Activated CD4-positive, CD25-positive, alpha-beta regulatory T cell treated with anti-CD3 and anti-CD28 coated beads, Interleukin-2, amount 50 U/mL, for 72 hours (primary cell): Measurements from ENCODE around the gene EPS8L2.
"Not testable (repeated sequence)": the region's sequence is repeated elsewhere in the genome, so short reads cannot be mapped to it uniquely, and the experiment has no call there.

Experiments used
- DNase-seq: peaks from one replicate; pipeline ENCODE4 v3.0.0; 2021

Gene EPS8L2

DNA sequence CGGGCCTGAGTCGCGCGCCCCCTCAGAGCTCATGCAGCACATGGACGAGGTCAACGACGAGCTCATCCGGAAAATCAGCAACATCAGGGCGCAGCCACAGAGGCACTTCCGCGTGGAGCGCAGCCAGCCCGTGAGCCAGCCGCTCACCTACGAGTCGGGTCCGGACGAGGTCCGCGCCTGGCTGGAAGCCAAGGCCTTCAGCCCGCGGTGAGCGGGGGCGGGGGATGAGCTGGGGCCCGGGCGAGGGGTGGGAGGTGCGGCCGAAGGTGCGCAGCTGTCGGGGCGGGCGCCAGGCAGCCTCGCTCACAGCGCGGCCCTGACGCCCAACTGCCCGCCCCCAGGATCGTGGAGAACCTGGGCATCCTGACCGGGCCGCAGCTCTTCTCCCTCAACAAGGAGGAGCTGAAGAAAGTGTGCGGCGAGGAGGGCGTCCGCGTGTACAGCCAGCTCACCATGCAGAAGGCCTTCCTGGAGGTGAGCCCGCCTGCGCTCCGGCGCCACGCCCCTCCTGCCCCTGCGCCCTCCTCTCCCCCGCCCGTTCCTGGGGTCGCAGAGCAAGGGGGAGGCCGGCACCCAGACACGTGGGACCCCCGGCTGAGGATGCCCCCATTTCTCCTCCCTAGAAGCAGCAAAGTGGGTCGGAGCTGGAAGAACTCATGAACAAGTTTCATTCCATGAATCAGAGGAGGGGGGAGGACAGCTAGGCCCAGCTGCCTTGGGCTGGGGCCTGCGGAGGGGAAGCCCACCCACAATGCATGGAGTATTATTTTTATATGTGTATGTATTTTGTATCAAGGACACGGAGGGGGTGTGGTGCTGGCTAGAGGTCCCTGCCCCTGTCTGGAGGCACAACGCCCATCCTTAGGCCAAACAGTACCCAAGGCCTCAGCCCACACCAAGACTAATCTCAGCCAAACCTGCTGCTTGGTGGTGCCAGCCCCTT lies 20.5 kb downstream of the EPS8L2 start:
- peak; percentile 64 for DNase-seq

DNA sequence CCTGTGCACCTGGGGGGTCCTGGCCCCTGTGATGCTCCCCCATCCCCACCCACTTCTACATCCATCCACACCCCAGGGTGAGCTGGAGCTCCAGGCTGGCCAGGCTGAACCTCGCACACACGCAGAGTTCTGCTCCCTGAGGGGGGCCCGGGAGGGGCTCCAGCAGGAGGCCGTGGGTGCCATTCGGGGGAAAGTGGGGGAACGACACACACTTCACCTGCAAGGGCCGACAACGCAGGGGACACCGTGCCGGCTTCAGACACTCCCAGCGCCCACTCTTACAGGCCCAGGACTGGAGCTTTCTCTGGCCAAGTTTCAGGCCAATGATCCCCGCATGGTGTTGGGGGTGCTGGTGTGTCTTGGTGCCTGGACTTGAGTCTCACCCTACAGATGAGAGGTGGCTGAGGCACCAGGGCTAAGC lies 21.3 kb downstream of the EPS8L2 start:
- no peak for DNase-seq

DNA sequence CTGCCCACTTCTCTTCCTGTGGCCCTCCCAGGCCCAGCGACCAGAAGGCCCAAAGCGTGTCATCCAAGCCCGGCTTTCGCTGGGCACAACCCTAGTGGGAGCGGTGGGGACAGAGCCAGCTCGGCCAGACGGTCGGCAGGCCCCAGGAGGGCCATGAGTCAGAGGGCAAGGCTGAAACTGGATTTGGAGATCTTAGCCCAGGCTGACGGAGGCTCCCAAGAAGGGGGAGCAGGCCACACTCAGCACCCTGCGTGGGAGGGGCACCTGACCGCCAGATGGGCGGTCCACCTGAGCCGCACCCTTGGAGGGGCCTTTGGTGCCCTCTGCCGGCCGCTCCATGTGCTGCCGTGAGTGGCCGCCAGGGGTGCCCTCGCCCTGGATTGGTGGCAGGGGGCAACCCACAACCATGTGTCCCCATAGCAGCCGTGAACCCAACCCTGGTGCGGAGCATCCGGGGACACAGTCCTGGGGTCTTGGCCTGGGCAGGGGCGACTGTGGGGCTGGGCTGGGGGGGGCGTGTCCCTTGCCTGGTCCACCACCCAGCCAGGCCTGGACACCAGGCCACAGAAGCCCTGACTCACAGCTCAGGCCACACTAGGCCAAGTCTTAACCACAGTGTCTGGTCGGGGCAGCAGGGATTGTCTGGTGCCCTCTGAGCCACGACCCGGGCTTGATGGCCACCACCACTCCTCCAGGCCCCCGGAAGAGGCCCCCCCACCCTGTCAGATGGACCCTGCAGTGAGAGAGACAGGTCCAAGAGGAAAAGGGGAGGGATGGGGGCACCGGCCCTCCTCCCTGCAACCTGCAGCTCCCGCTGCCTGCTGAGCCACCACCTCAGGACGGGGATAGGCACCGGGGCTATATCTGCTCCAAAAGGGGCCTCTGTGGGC lies 22.1 kb downstream of the EPS8L2 start:
- peak; percentile 86 for DNase-seq

DNA sequence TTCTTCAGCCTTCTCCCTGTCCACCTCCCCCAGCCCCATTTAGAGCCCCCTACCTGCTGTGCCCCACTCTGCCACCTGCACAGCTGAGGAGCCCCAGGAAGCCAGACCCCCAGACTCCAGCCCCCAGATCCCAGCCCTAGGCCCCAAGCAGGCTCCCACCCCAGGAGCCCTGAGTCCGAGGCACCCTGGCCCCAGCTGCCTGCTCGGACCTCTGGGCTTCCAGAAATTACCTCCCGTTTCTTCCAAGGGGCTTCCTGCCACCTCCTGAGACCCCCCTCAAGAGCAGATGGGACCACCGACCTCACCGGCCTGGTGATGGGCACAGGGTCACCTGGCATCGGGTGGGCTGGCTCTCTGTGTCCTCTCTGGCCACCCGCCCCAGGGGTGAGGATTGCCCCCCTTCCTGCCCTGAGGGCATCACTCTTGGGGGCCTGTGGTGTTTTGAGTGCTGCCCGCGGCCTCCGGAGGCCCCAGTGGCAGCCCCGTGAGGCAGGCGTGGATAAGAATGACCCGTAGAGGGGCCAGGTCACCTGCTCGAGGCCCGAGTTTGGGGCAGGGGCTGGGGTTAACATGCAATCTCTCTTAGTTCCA lies 23.0 kb downstream of the EPS8L2 start:
- DNase-seq = no peak

DNA sequence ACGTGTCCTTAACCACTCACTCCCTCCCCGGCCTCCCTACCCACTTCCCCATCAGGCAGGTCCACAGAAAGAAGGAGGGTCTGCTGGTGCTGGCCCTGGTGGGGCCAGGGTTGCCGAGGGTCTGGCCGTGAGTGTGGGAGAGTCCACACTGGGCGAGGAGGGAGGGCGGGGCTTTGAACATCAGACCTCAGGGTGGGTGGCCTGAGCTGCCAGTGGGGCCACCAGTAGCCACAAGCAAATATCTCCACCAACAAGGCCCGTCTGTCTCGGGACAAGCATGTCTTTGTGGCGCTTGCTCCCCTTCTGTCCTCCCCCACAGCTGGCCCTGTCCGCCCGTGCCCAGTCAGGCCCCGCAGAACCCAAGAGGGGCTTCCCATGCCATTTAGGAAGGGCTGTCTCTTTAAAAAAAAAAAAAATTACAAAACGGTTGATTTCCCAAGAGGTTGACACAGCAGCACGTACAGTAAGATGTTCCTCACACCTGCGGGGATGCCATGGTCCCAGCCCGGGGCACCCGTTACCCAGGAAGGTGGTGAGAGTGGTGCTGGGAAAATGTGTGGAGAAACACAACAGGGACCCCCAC lies 23.6 kb downstream of the EPS8L2 start:
- DNase-seq = no peak

DNA sequence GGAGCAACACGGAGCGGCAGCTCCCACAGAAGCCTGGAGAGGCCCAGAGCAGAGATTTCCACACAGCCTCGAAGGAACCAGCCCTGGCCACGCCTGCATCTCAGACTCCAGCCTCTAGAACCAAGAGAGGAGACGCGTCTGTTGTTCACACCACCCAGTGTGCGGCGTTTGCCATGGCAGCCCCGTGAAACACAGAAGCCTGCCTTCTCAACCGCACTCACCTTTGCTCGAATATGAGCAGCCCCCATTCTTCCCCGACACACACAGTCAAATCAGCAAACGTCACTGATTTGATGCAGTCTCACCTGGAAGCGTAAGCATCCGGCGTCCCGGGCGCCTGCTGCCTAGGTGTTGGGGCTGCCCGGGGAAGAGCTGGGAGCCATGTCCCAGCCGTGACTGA lies 27.0 kb downstream of the EPS8L2 start:
- no peak for DNase-seq

DNA sequence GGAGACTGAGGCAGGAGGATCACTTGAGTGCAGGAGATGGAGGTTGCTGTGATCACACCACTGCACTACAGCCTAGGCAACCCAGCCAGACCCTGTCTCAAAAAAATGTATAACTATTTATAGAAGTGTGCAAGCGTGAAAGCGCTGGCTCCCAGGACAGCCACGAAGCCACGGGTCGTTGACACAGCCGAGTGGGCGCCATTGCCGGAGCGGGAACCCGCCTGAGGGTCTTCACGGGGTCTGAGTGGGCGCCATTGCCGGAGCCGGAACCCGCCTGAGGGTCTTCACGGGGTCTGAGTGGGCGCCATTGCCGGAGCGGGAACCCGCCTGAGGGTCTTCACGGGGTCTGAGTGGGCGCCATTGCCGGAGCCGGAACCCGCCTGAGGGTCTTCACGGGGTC lies 28.5 kb downstream of the EPS8L2 start:
- not testable (repeated sequence) for DNase-seq

DNA sequence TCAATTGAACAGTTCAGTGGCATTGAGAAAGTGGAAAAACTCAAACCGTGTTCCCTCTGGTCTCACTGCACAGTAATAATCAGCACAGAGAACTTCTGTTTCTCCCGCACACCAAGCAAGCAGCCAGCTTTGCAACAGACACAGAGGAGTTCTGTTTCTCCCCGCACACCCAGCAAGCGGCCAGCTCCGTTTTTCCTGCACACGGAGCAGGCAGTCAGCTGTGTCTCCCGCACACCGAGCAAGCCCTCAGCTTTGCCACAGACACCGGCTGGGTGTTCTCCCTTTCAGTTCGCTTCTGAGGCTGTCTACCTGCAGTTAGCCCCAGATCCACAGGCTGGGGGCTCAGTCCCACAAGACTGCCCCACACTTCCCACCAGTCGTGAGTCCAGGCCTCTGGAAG lies 31.3 kb downstream of the EPS8L2 start:
- DNase-seq = no peak

DNA sequence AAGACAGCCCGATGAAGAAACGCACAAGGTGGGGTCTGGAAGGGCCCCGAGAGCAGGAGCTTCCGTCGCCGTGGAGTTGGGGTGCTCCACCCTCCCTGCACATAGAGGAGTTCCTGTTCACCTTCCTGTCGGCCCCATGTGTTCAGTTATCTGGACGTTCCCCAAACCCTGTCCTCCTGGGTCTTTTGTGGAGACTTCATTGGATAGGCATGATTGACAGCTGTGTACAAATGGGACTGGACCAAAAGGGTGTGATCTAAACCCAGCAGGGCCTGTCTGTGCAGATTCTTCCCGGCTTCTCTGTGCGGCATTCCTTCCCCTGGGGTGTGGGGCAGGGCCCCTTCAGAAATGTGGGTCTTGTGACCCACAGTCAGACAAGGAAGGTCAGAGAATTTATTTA lies 31.9 kb downstream of the EPS8L2 start:
- DNase-seq = not testable (repeated sequence)

DNA sequence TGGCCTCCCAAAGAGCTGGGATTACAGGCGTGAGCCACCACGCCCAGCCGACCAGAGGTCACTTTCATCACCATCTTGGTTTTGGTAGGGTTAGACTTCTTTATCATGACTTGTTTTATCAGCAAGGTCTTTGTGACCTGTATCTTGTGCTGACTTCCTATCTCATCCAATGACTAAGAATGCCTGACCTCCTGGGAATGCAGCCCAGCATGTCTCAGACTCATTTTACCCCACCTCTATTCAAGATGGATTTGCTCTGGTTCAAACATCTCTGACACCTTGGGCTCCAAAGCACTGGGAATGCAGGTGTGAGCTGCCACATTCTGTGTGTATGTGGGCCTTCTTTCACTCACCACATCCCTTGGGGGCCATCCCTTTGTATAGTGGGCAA lies 36.1 kb downstream of the EPS8L2 start:
- no peak for DNase-seq

DNA sequence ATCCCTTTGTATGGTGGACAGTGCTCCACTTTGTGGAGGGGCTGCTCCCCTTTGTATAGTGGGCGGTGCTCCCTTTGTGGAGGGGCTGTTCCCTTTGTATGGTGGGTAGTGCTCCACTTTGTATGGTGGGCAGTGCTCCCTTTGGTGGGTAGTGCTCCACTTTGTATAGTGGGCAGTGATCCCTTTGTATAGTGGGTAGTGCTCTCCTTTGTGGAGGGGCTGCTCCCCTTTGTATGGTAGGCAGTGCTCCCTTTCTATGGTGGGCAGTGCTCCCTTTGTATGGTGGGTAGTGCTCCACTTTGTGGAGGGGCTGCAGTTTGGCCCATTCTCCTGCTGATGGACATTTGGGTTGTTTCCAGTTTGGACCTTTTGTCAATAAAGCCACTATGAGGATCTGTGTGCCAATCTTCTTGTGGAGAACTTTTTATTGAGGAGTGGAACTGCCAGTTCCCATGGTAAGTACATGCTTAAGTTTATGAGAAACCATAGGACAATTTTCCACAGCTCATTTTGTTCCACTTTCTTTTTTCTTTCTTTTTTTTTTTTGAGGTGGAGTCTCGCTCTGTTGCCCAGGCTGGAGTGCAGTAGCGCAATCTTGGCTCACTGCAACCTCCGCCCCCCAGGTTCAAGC lies 36.7 kb downstream of the EPS8L2 start:
- DNase-seq = no peak

DNA sequence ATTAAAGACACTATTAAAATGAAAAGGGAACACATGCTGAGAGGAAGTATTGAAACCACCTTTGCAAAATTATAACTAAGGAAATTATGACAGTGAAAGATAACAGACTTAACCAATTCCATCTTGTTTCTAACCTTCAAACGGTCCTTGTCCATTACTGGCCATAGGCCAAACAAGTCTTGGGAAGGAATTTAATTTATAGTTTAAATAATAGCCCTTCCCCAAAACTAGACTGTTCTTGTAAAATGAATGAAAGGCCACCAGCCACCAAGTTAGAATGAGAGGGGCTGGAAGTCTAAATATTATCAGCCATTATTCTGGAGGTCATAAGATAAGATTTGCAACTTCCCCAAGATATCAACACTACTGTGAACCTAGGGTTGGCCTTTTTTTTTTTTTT lies 39.4 kb downstream of the EPS8L2 start:
- DNase-seq = no peak

DNA sequence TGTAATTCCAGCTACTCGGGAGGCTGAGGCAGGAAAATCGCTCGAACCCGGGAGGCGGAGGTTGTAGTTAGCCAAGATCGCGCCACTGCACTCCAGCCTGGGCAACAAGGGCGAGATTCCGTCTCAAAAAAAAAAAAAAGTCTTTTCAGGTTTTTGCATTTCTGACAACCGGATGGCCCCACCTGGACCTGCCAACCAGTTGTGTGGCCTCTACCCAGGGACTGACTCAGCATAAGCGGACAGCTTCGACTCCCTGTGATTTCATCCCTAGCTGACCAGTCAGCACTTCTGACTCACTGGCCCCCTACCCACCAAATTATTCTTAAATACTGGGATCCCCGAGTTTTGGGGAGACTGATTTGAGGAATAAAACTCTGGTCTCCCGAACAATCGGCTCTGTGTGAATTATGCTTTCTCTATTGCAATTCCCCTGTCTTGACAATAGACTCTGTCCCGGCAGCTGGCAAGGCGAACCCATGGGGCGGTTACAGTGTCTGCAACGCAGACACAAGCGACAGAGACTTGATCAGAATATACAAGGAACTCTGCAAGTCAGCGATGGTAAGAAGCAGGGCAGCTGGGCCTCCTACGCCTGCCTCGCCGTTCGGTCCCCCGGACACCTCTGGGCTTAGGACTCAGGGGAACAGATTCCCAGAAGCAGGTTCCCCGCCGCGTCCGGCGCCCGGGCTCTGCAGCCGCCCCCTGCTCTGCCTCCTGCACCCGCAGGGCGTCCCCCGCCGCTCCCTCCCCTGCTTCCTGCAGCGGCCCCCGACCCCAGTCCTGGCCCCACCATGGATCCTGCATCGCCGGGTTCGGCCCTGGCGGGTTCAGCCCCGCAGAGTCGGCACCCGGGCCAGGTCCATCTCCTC lies 40.5 kb downstream of the EPS8L2 start:
- no peak for DNase-seq

DNA sequence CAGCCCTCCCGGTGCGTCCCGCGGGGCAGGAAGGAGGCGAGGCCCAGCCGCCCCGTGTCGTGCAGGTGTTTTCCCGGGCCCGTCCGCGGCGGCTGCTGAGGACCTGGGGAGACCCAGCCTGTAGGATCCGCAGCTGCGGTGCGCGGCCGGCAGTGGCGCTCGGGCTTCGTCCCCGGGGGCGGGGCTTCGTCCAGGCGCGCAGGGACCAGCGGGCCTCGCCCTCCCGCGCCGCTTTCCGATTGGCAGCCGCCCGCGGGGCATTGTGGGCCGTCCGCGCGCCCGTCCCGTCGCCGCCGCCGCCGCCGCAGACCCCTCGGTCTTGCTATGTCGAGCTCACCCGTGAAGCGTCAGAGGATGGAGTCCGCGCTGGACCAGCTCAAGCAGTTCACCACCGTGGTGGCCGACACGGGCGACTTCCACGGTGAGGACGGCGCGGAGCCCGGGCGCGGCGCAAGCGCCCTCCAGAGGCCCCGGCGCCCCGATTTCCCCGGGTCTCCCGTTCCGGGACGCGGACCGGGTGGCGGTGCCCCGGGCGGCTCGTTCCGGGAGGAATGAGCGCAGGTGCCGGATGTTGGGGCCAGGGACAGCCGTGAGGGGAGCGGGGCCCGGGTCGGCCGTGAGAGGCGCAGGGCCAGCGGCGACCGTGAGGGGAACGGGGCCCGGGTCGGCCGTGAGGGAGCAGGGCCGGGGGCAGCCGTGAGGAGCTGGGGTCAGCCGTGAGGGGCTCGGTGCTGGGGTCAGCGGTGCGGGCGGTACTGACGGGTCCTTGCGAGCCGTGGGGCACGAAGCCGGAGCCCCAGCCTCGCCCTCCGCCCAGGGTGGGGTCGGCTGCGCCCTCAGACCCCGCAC lies 41.4 kb downstream of the EPS8L2 start, which contains the start of gene TALDO1:
Gene TALDO1, plus strand, starts transcription at position 307 of the 849 bp plus-strand sequence. Its CDS starts 18 bp downstream, at position 325.
- DNase-seq = peak; percentile 92

DNA sequence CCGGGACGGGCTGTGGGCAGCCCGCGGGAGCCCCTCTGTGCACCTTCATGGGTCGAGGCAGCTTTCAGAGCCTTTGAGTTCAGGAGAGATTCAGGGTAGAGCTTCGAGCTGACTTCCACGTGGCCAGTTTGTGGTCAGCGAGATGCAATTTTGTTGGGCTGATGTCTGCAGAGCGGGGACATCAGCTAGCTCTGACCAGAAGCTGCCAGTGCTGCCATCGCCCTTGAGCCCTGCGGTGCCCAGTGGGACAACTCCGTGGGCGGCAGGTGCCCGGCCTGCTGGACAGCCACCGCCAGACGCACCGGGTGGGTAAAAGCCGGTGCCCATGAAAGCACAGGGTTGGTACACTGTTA lies 42.0 kb downstream of the EPS8L2 start:
- no peak for DNase-seq

DNA sequence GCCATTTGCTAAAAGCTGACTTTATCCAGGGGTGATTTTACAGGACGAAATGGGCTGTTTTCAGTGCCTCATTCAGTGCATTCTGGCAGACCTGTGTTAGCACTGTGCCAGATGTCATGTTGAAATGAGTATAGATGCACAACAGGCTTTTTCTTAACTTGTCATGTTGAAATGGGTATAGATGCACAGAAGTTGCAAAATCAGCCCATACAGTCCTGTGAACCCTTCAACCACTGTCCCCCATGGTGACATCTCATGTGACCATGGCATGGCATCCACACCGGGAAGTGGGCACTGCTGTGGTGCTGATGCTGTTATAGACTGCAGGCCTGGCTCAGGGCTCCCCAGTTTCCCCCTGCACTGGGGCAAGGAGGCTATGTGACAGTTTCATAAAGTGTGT lies 43.7 kb downstream of the EPS8L2 start:
- no peak for DNase-seq

DNA sequence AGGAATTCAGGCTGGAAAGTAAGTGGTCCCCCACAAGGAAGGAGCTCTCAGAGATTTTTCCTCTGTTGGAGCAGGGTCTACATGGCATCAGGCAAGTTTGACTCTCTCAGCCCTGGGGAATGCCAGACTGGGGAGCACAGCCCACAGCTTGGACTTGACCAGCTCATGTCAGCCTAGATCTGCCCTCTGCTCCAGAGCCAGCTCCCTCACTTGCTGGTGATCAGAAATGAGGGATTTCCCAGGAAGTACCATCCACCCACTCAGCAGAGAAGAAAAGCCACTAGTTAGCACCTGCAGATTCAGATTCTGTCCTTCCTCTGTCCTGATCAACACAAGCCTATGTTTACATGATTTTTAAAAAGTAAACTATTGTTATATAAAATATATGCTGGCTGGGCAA lies 54.2 kb downstream of the EPS8L2 start:
- no peak for DNase-seq

DNA sequence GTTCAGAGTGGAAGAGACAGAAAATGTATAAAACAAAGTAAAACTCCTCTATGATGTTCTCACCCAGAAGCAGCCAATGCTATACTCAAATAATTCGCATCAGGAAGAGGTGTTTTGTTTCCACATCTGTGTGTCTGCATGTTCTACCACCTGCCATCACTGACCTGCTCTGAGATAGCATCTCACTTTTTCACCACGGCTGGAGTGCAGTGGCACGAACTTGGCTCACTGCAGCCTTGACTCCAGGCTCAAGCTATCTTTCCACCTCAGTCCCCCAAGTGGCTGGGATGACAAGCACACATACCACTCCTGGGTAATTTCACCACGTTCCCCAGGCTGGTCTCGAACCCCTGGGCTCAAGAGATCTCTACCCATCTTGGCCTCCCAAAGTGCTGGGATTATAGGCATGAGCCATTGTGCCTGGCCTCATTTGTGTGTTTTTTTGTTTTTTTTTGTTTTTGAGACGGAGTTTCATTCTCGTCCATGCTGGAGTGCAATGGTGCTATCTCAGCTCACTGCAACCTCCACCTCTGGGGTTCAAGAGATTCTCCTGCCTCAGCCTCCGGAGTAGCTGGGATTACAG lies 55.6 kb downstream of the EPS8L2 start:
- DNase-seq = no peak

DNA sequence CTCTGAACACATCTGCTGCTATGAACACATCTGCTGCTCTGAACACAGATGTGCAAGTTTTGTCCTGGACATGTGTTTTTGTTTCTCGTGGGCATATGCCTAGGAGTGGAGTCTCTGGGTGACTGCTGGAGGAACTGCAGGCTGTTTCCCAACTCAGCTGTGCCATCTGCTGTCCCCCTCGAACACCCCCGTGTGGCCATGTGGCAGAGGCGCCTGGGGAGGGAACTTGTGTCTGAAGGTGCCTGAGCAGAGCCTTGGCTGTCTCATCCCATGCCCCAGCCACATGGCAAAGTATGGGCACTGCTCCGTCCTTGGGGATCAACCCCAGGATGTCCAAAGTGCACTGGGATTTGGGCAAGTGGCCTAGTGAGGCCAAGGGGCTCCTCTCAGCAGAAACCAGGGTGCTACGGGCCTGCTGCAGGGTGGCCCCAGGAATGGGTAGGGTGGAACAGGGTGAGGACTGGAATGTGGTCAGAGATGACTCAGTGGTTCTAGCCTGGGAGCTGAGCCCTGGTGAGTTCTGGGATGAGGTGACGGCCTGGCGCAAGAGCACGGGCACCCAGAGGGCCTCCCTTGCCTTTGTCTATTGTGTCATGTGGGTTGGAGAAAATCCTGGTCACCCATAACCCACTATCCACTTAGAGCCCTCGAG lies 56.5 kb downstream of the EPS8L2 start:
- DNase-seq = no peak

DNA sequence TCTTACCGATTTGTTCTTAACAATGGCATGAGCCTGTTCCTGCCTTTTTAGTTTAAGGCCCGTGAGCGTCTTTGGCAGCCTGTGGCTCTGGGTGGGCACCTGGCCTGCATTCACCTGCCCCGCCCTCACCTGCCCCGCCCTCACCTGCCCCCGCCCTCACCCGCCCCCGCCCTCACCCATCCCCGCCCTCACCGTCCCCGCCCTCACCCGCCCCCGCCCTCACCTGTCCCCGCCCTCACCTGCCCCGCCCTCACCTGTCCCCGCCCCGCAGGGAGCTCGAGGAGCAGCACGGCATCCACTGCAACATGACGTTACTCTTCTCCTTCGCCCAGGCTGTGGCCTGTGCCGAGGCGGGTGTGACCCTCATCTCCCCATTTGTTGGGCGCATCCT lies 57.0 kb downstream of the EPS8L2 start:
- DNase-seq = no peak
